ENCODE measurements around the gene MAST3.

- TF ChIP-seq CTCF (IDR thresholded peaks at IDR 0.05; ENCODE audit: poor library complexity, severe bottlenecking) = no peak
- no peak for TF ChIP-seq RAD21 (conservative IDR thresholded peaks at IDR 0.05)
- TF ChIP-seq EZH2 (IDR thresholded peaks at IDR 0.05; ENCODE audit: borderline replicate concordance, insufficient read depth, low read length, poor library complexity, severe bottlenecking) = no peak
These were observed 56.1 kb downstream of the MAST3 start for GRCh38 chr19:18153556-18154134.
